Stimulated activated memory B cell treated with anti-CD40 and anti-IgM and Interleukin-4, amounts not matched to agents 10 μg/mL and 1 μg/mL and 100 μg/mL, for 72 hours (primary cell): ENCODE results near the gene BTBD1.

Source experiments
- ATAC-seq: fragments of 150-1000 bp; cut with Tn5 transposase; 2 replicates; pipeline ENCODE4 v1.10.0; 2021
- H3K27ac Mint-ChIP-seq: one replicate; pipeline ENCODE4 v1.8.0; 2022; ENCODE audit warnings: mild to moderate bottlenecking, mixed read lengths
- H3K27me3 Mint-ChIP-seq: one replicate; pipeline ENCODE4 v1.8.0; 2022; ENCODE audit warnings: mixed read lengths
- H3K36me3 Mint-ChIP-seq: one replicate; pipeline ENCODE4 v1.8.0; 2022; ENCODE audit warnings: mixed read lengths
- H3K4me1 Mint-ChIP-seq: one replicate; pipeline ENCODE4 v1.8.0; 2022; ENCODE audit warnings: mixed read lengths
- H3K4me3 Mint-ChIP-seq: one replicate; pipeline ENCODE4 v1.8.0; 2022; ENCODE audit warnings: mild to moderate bottlenecking, moderate library complexity, mixed read lengths
- H3K9me3 Mint-ChIP-seq: one replicate; pipeline ENCODE4 v1.8.0; 2022; ENCODE audit warnings: mixed read lengths

The BTBD1 gene

DNA sequence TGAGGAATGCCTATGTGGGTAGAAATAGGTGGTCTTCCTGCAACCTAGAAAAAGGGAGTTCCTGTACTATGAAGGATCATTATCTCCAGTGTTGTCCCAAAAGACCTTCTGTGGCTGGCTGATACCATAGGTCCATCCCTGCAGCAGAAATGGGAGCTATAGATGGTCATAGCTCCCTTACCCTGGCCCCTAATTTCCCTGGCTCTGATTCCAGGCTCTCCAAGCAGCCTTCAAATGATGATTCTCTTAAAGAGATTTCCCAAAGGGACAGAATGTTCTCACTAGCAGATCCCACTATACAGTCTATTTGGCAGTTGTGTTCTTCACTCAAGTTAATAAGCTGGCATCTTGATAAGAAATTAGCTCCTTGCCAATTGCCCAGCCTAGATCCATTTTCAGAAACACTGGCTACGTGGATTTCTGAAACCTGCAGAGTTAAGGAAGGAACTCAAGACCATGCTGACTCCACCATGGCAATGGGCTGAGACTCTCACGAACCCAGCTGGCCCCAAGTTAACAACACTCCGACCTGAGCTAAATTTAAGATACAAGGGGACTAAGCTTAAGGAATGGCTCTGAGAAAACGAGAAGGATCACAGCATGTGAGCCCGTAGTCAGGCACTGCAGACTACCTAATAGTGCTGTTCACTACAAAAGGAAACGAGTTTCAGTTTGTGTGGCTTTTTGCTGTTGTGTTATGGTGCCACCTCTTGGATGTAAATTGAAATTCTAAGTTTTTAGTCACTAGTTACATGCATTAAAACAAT is 67.0 kb downstream of the BTBD1 start:
- H3K36me3 Mint-ChIP-seq, result no peaks in the 10 kb centered on the region
- H3K4me3 Mint-ChIP-seq, result peak overlapping the region; percentile 36
- no peaks in the 10 kb centered on the region for H3K9me3 Mint-ChIP-seq
- H3K4me1 Mint-ChIP-seq, result no peaks in the 10 kb centered on the region
- H3K27me3 Mint-ChIP-seq, result no peaks in the 10 kb centered on the region
- H3K27ac Mint-ChIP-seq, result peak overlapping the region; percentile 50
- ATAC-seq, result peak; percentile 78

- Mint-ChIP-seq H3K9me3 (no peaks in the 10 kb centered on the region), H3K4me1 (no peaks in the 10 kb centered on the region), H3K36me3 (no peaks in the 10 kb centered on the region), H3K27me3 (no peaks in the 10 kb centered on the region), H3K27ac (peak overlapping the region; percentile 50), H3K4me3 (no peak overlapping the region)
- no peak for ATAC-seq
Observed at GRCh38 chr15:82999426-82999825, 67.6 kb downstream of the BTBD1 start.

- ATAC-seq, result no peak
- Mint-ChIP-seq H3K36me3 (peaks cover 7% of the 10 kb centered on the region), H3K27me3 (no peaks in the 10 kb centered on the region), H3K9me3 (no peaks in the 10 kb centered on the region), H3K4me1 (no peaks in the 10 kb centered on the region), H3K4me3 (no peak overlapping the region), H3K27ac (no peak overlapping the region)
Observed at GRCh38 chr15:82995938-82996337, 71.1 kb downstream of the BTBD1 start.

- Mint-ChIP-seq H3K4me1 (no peaks in the 10 kb centered on the region), H3K36me3 (peaks cover 12% of the 10 kb centered on the region), H3K27ac (no peak overlapping the region), H3K9me3 (no peaks in the 10 kb centered on the region), H3K27me3 (no peaks in the 10 kb centered on the region), H3K4me3 (no peak overlapping the region)
- no peak for ATAC-seq
Observed at GRCh38 chr15:82995076-82995475, 72.0 kb downstream of the BTBD1 start.

DNA sequence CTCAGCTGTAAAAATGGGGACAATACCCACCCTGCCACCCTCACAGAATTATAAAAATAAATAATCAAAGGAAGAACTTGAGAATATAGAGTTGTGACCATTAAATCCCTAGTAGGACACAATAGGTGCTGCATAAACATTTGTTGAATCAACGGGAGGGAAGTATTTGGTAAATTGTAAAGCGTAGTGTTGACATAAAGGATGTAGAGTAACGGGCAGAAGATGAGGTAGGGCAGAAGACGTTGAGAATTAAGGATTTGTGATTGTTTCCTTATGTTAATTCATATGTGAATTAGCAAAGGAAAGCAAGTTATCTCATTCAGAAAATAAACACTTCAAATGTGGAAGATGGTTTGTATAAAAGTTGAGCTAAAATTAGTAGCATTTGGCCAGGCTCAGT is 73.9 kb downstream of the BTBD1 start:
- ATAC-seq, result no peak
- H3K27ac Mint-ChIP-seq, result no peak overlapping the region
- H3K9me3 Mint-ChIP-seq, result no peaks in the 10 kb centered on the region
- H3K27me3 Mint-ChIP-seq, result no peaks in the 10 kb centered on the region
- H3K4me3 Mint-ChIP-seq, result no peak overlapping the region
- H3K36me3 Mint-ChIP-seq, result peaks cover 21% of the 10 kb centered on the region
- no peaks in the 10 kb centered on the region for H3K4me1 Mint-ChIP-seq

DNA sequence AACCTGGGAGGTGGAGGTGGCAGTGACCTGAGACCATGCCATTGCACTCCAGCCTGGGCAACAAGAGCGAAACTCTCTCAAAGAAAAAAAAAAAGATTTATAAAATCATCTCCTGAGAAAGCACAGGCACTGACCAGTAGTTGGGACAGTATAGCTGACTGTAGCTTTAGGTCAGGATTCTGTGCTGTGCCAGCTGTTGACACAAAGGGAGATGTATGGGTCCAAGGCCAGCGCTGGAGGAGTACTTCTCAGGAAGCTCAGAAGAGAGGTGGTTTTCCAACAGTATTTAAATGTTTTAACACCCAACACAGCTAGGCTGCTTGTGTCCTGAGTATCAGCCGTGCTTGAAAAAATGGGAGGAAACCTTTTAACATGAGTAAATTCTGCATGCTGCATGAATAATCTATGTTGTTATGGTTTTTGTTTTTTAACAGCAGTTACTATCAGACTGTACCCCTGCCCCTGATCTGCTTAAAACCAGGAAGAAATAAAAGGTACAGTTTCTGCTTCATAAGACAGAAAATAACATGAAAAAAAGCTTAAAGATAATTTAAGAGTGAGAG is 74.5 kb downstream of the BTBD1 start:
- Mint-ChIP-seq H3K27ac (no peak overlapping the region), H3K9me3 (no peaks in the 10 kb centered on the region), H3K4me3 (no peak overlapping the region), H3K27me3 (no peaks in the 10 kb centered on the region), H3K4me1 (peaks cover 2% of the 10 kb centered on the region), H3K36me3 (peaks cover 21% of the 10 kb centered on the region)
- ATAC-seq, result no peak

GRCh38 chr15:82986442-82986780 is 80.6 kb downstream of the BTBD1 start:
- Mint-ChIP-seq H3K4me3 (peak overlapping the region; percentile 95), H3K4me1 (peaks cover 21% of the 10 kb centered on the region), H3K27ac (peak overlapping the region; percentile 98), H3K36me3 (peaks cover 17% of the 10 kb centered on the region), H3K9me3 (no peaks in the 10 kb centered on the region), H3K27me3 (no peaks in the 10 kb centered on the region)
- peak; percentile 41 for ATAC-seq

- ATAC-seq, result peak; percentile 97
- H3K27ac Mint-ChIP-seq, result peak within 1 kb of the TSS; percentile 98
- H3K4me1 Mint-ChIP-seq, result peaks cover 21% of the 10 kb centered on the region
- H3K27me3 Mint-ChIP-seq, result no peaks in the 10 kb centered on the region
- H3K36me3 Mint-ChIP-seq, result peaks cover 14% of the 10 kb centered on the region
- H3K9me3 Mint-ChIP-seq, result no peaks in the 10 kb centered on the region
- H3K4me3 Mint-ChIP-seq, result peak within 1 kb of the TSS; percentile 95
Observed at GRCh38 chr15:82985688-82986441, 81.2 kb downstream of the BTBD1 start, which contains the start of gene RAMAC. Gene RAMAC, plus strand, starts transcription at chr15:82986210. Its CDS starts 2,809 bp downstream, at chr15:82989019.

- peaks cover 12% of the 10 kb centered on the region for H3K36me3 Mint-ChIP-seq
- H3K27me3 Mint-ChIP-seq, result no peaks in the 10 kb centered on the region
- H3K27ac Mint-ChIP-seq, result no peak overlapping the region
- H3K4me1 Mint-ChIP-seq, result peaks cover 13% of the 10 kb centered on the region
- no peaks in the 10 kb centered on the region for H3K9me3 Mint-ChIP-seq
- ATAC-seq, result no peak
- H3K4me3 Mint-ChIP-seq, result no peak overlapping the region
Observed at GRCh38 chr15:82980981-82981380, 86.1 kb downstream of the BTBD1 start.

- no peaks in the 10 kb centered on the region for H3K27me3 Mint-ChIP-seq
- peaks cover 12% of the 10 kb centered on the region for H3K36me3 Mint-ChIP-seq
- no peaks in the 10 kb centered on the region for H3K9me3 Mint-ChIP-seq
- no peak overlapping the region for H3K4me3 Mint-ChIP-seq
- no peak overlapping the region for H3K27ac Mint-ChIP-seq
- no peak for ATAC-seq
- H3K4me1 Mint-ChIP-seq, result peaks cover 2% of the 10 kb centered on the region
Observed at GRCh38 chr15:82979726-82980125, 87.3 kb downstream of the BTBD1 start.

GRCh38 chr15:82978438-82978837 is 88.6 kb downstream of the BTBD1 start:
- ATAC-seq, result no peak
- Mint-ChIP-seq H3K4me3 (no peak overlapping the region), H3K4me1 (no peaks in the 10 kb centered on the region), H3K36me3 (peaks cover 12% of the 10 kb centered on the region), H3K27me3 (no peaks in the 10 kb centered on the region), H3K9me3 (no peaks in the 10 kb centered on the region), H3K27ac (no peak overlapping the region)

DNA sequence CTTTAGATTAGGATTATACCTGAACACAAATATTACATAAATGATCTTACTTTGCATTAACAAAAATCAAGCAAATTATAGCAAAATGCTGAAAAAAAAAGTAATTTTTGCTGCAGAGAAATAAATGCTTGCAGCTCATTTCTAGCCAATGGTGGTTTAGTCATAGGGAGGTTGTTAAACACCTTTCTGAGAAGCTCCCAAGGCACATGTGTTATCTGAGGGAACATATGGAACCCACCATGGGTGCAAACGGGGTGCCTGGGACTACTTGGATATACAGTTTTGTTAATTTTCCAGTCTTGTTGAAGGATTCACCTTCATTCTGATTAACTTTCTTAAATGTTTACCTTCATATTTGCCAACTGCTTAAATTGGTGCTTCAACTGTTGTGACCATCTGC is 90.0 kb downstream of the BTBD1 start:
- H3K27me3 Mint-ChIP-seq, result no peaks in the 10 kb centered on the region
- no peak overlapping the region for H3K27ac Mint-ChIP-seq
- peaks cover 12% of the 10 kb centered on the region for H3K36me3 Mint-ChIP-seq
- no peaks in the 10 kb centered on the region for H3K9me3 Mint-ChIP-seq
- no peak overlapping the region for H3K4me3 Mint-ChIP-seq
- peaks cover 1% of the 10 kb centered on the region for H3K4me1 Mint-ChIP-seq
- ATAC-seq, result no peak

DNA sequence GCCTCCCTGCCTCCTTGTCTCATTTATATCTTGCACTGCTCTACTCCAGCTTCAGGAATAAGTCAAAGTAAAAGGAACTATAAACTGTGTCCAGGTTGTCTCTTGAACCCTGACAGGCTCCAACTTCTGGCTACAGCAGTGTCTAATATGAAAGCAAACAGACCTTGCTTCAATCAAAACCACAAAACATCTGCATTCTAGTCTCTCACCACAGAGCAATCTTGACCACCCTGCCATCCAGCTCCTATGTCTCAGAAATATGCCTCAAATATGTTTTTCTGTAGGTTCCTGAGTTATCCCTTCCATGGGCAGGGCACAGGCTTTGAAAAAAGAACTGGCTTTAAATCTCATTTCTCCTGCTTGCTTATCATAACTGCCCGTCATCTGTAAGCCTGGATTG is 94.1 kb downstream of the BTBD1 start:
- Mint-ChIP-seq H3K4me3 (no peak overlapping the region), H3K27me3 (no peaks in the 10 kb centered on the region), H3K36me3 (peaks cover 7% of the 10 kb centered on the region), H3K9me3 (no peaks in the 10 kb centered on the region), H3K27ac (no peak overlapping the region), H3K4me1 (peaks cover 6% of the 10 kb centered on the region)
- ATAC-seq, result no peak

DNA sequence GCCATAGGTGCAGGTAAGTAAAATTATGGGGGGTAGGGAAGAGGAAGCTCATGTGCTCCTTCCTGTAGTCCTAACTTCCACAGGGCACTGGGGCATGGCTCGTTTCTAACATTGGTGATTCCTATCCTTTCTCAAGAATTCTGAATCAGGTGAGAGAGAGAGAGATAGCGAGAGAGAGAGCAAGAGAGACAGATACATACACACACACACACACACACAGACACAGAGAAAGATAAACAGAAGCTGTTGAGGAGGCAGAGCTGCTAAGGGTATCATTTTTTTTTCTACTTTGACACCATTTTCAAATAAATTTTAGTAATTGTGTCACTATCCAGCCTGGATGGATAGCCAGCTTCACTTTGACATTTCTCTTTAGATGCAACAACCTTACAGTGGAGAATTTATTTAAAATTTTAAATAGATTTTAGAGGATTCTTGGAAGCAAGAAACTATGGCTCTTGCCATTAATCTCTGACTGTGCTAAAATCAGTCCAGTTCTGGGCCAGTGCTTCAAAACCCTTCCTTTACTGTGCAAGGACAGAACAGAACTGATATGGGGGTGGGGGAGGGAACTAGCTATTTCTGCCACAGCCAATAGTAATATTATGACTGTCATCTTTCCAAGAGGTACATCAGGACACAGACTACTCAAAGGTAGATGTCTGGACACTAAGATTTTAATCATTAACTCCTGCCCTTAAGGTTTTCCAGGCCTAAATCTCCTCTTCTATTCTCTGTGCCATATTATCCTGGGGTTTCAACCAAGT is 95.7 kb downstream of the BTBD1 start:
- H3K4me1 Mint-ChIP-seq, result peaks cover 11% of the 10 kb centered on the region
- no peak overlapping the region for H3K4me3 Mint-ChIP-seq
- no peaks in the 10 kb centered on the region for H3K27me3 Mint-ChIP-seq
- ATAC-seq, result no peak
- no peak overlapping the region for H3K27ac Mint-ChIP-seq
- no peaks in the 10 kb centered on the region for H3K36me3 Mint-ChIP-seq
- H3K9me3 Mint-ChIP-seq, result no peaks in the 10 kb centered on the region

DNA sequence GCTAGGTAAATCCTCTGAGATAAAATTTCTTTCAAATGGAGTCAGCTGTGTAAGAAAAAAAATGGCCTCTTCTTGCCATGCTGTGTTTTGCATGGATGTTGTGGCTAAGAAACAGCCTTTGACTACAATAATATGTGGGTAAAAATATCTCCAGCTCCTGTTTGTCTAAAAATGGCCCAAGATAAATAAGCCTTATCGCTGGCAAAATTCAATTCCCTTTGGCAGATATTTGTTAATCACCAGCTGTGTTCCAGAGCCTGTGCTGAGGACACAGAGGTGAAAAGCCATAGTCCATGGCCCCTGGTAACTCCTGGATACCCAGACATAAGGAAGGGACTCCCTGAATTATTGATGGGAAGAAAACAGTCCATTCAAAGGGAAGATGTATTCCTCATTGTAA is 96.4 kb downstream of the BTBD1 start:
- Mint-ChIP-seq H3K36me3 (no peaks in the 10 kb centered on the region), H3K4me3 (no peak overlapping the region), H3K9me3 (no peaks in the 10 kb centered on the region), H3K27me3 (no peaks in the 10 kb centered on the region), H3K27ac (no peak overlapping the region), H3K4me1 (peaks cover 18% of the 10 kb centered on the region)
- ATAC-seq, result no peak
